PFSK-1 (cell line): ENCODE data around the gene PPP2R2C.

Experiments
- FOXP2 ChIP-seq: optimal IDR thresholded peaks from 2 replicates; pipeline ENCODE3; 2011; ENCODE audit warnings: borderline replicate concordance, control low read depth, inconsistent platforms; ENCODE audit not compliant: insufficient read depth; ENCODE audit errors: extremely low read length, extremely low read depth
- POLR2AphosphoS5 ChIP-seq: IDR thresholded peaks from 2 replicates; pipeline ENCODE4 v1.6.1; 2012; ENCODE audit warnings: low read depth, mild to moderate bottlenecking, control low read depth, low read length, moderate library complexity
- SIN3A ChIP-seq: IDR thresholded peaks from 2 replicates; pipeline ENCODE4 v1.6.1; 2012; ENCODE audit warnings: mild to moderate bottlenecking, low read length, moderate library complexity, borderline replicate concordance; ENCODE audit not compliant: insufficient read depth
- TAF1 ChIP-seq: IDR thresholded peaks from 2 replicates; pipeline ENCODE4 v1.6.1; 2012; ENCODE audit warnings: low read length, control low read depth, borderline replicate concordance; ENCODE audit not compliant: insufficient read depth
- TF ChIP-seq, protein P1 (sequence below), 2 experiments: IDR thresholded peaks; 2 replicates each; pipeline versions ENCODE4 v1.6.1 to v1.8.0; 2011 to 2012; ENCODE audit warnings: low read depth in 2 of 2, low read length in 2 of 2, control low read depth in 1 of 2, inconsistent platforms in 1 of 2, mild to moderate bottlenecking in 1 of 2, moderate library complexity in 1 of 2; ENCODE audit not compliant: insufficient read depth in 1 of 2

Gene PPP2R2C

DNA sequence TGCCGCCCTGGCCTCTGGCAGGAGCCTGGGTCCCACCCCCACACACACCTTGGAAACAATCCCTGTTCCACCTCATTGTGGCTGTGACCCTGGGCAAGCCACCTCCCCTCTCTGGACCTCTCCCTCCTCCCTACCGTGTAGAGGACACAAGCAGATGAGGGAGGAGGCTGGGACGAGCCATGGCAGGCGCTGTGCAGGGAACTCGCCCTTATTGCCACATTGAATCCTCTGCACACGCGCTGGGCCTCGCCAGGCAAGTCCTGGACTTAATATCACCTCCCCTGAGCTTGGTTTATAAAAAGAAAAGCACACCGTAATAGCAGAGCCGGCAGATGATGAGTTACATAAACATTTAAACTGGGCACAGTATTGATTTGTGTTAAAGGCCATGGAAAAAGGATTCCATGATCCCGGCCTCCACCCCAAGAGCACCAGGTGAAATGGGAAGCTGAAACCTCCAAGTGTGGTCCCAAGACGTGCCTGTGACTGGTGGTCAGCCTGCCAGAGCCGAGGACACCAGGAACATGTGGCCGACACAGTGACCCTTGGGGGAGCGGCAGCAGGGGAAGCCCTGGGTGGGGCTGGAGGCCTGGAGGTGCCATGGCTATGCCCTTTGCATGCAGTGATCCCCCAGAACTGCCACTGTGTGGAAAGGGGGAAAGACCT is 81.1 kb downstream of the PPP2R2C start:
- no peak for TF ChIP-seq SIN3A
- no peak for TF ChIP-seq FOXP2
- TF ChIP-seq TAF1, result no peak
- TF ChIP-seq, protein P1, sequence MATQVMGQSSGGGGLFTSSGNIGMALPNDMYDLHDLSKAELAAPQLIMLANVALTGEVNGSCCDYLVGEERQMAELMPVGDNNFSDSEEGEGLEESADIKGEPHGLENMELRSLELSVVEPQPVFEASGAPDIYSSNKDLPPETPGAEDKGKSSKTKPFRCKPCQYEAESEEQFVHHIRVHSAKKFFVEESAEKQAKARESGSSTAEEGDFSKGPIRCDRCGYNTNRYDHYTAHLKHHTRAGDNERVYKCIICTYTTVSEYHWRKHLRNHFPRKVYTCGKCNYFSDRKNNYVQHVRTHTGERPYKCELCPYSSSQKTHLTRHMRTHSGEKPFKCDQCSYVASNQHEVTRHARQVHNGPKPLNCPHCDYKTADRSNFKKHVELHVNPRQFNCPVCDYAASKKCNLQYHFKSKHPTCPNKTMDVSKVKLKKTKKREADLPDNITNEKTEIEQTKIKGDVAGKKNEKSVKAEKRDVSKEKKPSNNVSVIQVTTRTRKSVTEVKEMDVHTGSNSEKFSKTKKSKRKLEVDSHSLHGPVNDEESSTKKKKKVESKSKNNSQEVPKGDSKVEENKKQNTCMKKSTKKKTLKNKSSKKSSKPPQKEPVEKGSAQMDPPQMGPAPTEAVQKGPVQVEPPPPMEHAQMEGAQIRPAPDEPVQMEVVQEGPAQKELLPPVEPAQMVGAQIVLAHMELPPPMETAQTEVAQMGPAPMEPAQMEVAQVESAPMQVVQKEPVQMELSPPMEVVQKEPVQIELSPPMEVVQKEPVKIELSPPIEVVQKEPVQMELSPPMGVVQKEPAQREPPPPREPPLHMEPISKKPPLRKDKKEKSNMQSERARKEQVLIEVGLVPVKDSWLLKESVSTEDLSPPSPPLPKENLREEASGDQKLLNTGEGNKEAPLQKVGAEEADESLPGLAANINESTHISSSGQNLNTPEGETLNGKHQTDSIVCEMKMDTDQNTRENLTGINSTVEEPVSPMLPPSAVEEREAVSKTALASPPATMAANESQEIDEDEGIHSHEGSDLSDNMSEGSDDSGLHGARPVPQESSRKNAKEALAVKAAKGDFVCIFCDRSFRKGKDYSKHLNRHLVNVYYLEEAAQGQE (IDR thresholded peaks at IDR 0.05; ENCODE audit: insufficient read depth in 1 of 2, low read depth in 2 of 2, low read length in 2 of 2), result no peak
- TF ChIP-seq POLR2AphosphoS5, result no peak

DNA sequence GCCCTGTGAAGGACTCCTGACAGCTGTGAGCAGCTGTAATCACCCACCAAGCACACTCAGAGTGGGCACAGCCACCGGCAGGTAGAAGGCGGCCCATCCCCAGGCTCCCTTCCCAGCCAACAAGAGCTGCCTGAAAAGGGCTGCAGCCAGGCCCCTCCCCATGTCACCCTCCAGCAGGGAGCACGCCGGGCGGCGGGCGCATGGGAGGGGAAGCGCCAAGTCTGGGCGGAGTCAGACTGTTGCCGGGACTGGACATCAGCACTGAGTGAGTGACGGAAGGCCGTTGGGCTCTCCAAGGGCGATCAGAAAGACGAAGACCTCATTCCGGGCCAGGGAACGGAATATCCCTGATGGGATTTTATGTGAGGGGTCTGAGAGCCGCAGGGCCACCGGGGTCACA is 82.1 kb downstream of the PPP2R2C start:
- TF ChIP-seq TAF1 (no peak), POLR2AphosphoS5 (no peak), FOXP2 (no peak), SIN3A (no peak)
- TF ChIP-seq, protein P1 (IDR thresholded peaks at IDR 0.05; ENCODE audit: insufficient read depth in 1 of 2, low read depth in 2 of 2, low read length in 2 of 2), result no peak

DNA sequence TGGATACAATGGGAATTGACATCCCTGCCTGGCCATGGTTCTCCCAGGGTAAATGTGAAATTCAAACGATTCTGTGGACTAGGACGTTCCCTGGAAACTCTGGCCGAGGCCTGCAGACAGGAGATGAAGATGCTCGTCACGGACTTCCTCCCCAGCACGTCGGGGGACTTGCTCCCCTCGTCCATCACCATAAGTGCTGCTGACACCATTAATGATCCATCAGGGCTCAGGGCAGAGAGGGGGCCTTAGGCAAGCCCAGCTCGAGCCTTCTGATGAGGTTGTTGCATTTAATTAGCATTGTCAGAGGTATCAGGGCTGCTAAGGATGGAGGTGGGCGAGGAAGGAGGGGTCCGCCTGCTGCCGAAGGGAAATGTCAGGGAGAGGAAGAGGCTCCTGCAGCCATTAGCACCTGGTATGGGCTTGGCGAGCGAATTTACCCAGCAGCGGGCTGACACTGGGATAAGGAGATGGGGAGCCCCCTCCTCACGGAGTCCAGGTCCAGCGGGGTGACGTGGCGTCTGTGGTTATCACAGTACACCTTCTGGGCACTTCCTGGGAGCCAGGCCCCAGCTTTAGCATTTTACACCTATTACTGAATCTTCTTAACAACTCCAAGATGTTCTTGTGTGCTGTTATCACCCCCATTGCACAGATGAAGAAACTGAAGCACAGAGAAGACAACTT is 83.1 kb downstream of the PPP2R2C start:
- TF ChIP-seq POLR2AphosphoS5, result no peak
- TF ChIP-seq FOXP2, result no peak
- TF ChIP-seq, protein P1 (IDR thresholded peaks at IDR 0.05; ENCODE audit: insufficient read depth in 1 of 2, low read depth in 2 of 2, low read length in 2 of 2), result no peak
- TF ChIP-seq SIN3A, result no peak
- TF ChIP-seq TAF1, result no peak

DNA sequence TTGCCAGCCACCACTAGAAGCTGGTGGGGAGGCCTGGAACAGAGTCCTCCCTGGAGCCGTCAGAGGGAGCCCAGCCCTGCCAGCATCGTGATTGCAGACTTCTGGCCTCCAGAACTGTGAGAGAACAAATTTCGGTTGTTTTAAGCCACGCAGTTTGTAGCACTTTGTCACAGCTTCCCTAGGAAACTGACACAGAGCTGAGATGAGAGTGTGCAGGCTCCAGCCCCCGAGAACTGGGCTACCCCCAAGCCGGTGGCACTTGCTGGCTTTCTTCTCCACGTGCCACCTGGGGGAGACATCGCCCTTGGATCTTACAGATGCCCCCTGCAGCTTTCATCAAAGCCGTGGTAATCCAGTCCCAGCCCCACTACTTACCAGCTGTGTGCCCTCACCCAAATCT is 83.7 kb downstream of the PPP2R2C start:
- TF ChIP-seq TAF1, result no peak
- TF ChIP-seq, protein P1 (IDR thresholded peaks at IDR 0.05; ENCODE audit: insufficient read depth in 1 of 2, low read depth in 2 of 2, low read length in 2 of 2), result no peak
- TF ChIP-seq FOXP2, result no peak
- no peak for TF ChIP-seq SIN3A
- no peak for TF ChIP-seq POLR2AphosphoS5
